HepG2 (cell line): ENCODE measurements around the gene LTB4R2. TPM values are rescaled to one million over a fixed set of nuclear protein-coding genes. Genes with fewer than 3 reads are reported as not detected.

Experiments used
- CBX1 ChIP-seq: IDR thresholded peaks from one replicate; pipeline ENCODE4 v1.6.1; 2016; ENCODE audit warnings: antibody characterized with exemption, low read depth
- FOXK2 ChIP-seq: fragments of 450-650 bp; IDR thresholded peaks from 2 replicates; pipeline ENCODE4 v1.6.1; 2016
- GRHL1 ChIP-seq: sonication (generic); formaldehyde crosslinking; conservative IDR thresholded peaks from 2 replicates; pipeline ENCODE4 v1.8.0; 2022; ENCODE audit warnings: missing genetic modification reagents
- HNF1A ChIP-seq, 2 experiments: sonication (generic) in 1 of 2; formaldehyde crosslinking in 1 of 2; IDR thresholded peaks; 2 replicates each; pipeline versions ENCODE4 v1.4.0 to v1.6.1; 2016 to 2020; ENCODE audit warnings: borderline replicate concordance in 1 of 2, low read depth in 1 of 2, mild to moderate bottlenecking in 1 of 2, missing genetic modification reagents in 1 of 2
- HOXA3 ChIP-seq: sonication (generic); formaldehyde crosslinking; IDR thresholded peaks from 2 replicates; pipeline ENCODE4 v1.5.0; 2020; ENCODE audit warnings: missing genetic modification reagents
- HOXD1 ChIP-seq: sonication (generic); formaldehyde crosslinking; IDR thresholded peaks from 2 replicates; pipeline ENCODE4 v1.5.0; 2020; ENCODE audit warnings: missing genetic modification reagents
- KLF6 ChIP-seq: IDR thresholded peaks from 2 replicates; pipeline ENCODE4 v1.8.0; 2016; ENCODE audit warnings: missing biosample characterization, missing genetic modification reagents
- MYC ChIP-seq: sonication (generic); formaldehyde crosslinking; IDR thresholded peaks from 2 replicates; pipeline ENCODE4 v1.9.0; 2021; ENCODE audit warnings: missing genetic modification reagents, borderline replicate concordance
- NCOA5 ChIP-seq: sonication (generic); formaldehyde crosslinking; IDR thresholded peaks from 2 replicates; pipeline ENCODE4 v1.4.0; 2020; ENCODE audit warnings: missing genetic modification reagents
- NONO ChIP-seq, 2 experiments: fragments of 450-650 bp in 1 of 2; sonication (generic) in 1 of 2; formaldehyde crosslinking in 1 of 2; IDR thresholded peaks in 1 of 2; conservative IDR thresholded peaks in 1 of 2; 2 replicates each; pipeline versions ENCODE4 v1.6.1 to v1.8.0; 2017 to 2022; ENCODE audit warnings: mild to moderate bottlenecking in 1 of 2, missing genetic modification reagents in 1 of 2, moderate library complexity in 1 of 2
- RELA ChIP-seq: sonication (generic); formaldehyde crosslinking; IDR thresholded peaks from 2 replicates; pipeline ENCODE4 v1.4.0; 2020; ENCODE audit warnings: missing genetic modification reagents
- SNAPC2 ChIP-seq: sonication (generic); formaldehyde crosslinking; IDR thresholded peaks from 2 replicates; pipeline ENCODE4 v1.8.1; 2022; ENCODE audit warnings: mild to moderate bottlenecking, missing genetic modification reagents
- SOX5 ChIP-seq: IDR thresholded peaks from 2 replicates; pipeline ENCODE4 v1.6.1; 2016; ENCODE audit warnings: borderline replicate concordance
- ZC3H13 ChIP-seq: sonication (generic); formaldehyde crosslinking; IDR thresholded peaks from 2 replicates; pipeline ENCODE4 v1.8.1; 2023; ENCODE audit warnings: mild to moderate bottlenecking, missing genetic modification reagents, moderate library complexity
- ZEB1 ChIP-seq: IDR thresholded peaks from 2 replicates; pipeline ENCODE4 v1.6.1; 2012; ENCODE audit warnings: mild to moderate bottlenecking, low read depth, inconsistent platforms; ENCODE audit not compliant: insufficient replicate concordance
- ZNF354B ChIP-seq: sonication (generic); formaldehyde crosslinking; IDR thresholded peaks from 2 replicates; pipeline ENCODE4 v1.8.0; 2022; ENCODE audit warnings: mild to moderate bottlenecking, missing genetic modification reagents
- ZNF382 ChIP-seq: sonication (generic); formaldehyde crosslinking; IDR thresholded peaks from 2 replicates; pipeline ENCODE4 v1.5.0; 2020; ENCODE audit warnings: missing genetic modification reagents, mild to moderate bottlenecking, borderline replicate concordance
- ZNF441 ChIP-seq: sonication (generic); formaldehyde crosslinking; IDR thresholded peaks from 2 replicates; pipeline ENCODE4 v1.7.0; 2021; ENCODE audit warnings: missing genetic modification reagents, borderline replicate concordance
- ZNF546 ChIP-seq: sonication (generic); formaldehyde crosslinking; conservative IDR thresholded peaks from 2 replicates; pipeline ENCODE4 v1.8.1; 2023; ENCODE audit warnings: mild to moderate bottlenecking, missing genetic modification reagents
- ZNF607 ChIP-seq: sonication (generic); formaldehyde crosslinking; IDR thresholded peaks from 2 replicates; pipeline ENCODE4 v1.5.1; 2020; ENCODE audit warnings: missing genetic modification reagents, mild to moderate bottlenecking, borderline replicate concordance
- ZNF713 ChIP-seq: sonication (generic); formaldehyde crosslinking; IDR thresholded peaks from 2 replicates; pipeline ENCODE4 v1.4.0; 2020; ENCODE audit warnings: mild to moderate bottlenecking, missing genetic modification reagents
- ZNF792 ChIP-seq: IDR thresholded peaks from 2 replicates; pipeline ENCODE4 v1.6.1; 2016
- ZNF839 ChIP-seq: sonication (generic); formaldehyde crosslinking; IDR thresholded peaks from 2 replicates; pipeline ENCODE4 v1.4.0; 2020; ENCODE audit warnings: missing genetic modification reagents, mild to moderate bottlenecking, borderline replicate concordance
- ZNF850 ChIP-seq: sonication (generic); formaldehyde crosslinking; conservative IDR thresholded peaks from 2 replicates; pipeline ENCODE4 v1.9.0; 2021; ENCODE audit warnings: mild to moderate bottlenecking, missing genetic modification reagents
- polyA plus RNA-seq, 8 experiments: library from polyadenylated mRNA; depleted of rRNA in 3 of 8; stranded (reverse) in 7 of 8; unstranded in 1 of 8; fragments of >200 nt; fragmentation: Illumina TruSeq in 4 of 8; extraction: Trizol in 4 of 8; gene quantifications; 2 replicates each; pipeline versions ENCODE4 v1.2.1 to v1.2.3, GENCODE V29; 2011 to 2016; ENCODE audit warnings: low read depth in 4 of 8, missing spikeins in 1 of 8, mixed read lengths in 1 of 8; ENCODE audit not compliant: insufficient read depth in 1 of 8
- total RNA-seq, 5 experiments: library from RNA; depleted of rRNA; stranded (reverse); fragments of >200 nt; fragmentation: Illumina TruSeq; extraction: Trizol; gene quantifications; 2 replicates each; pipeline ENCODE4 v1.2.3, GENCODE V29; 2016; ENCODE audit warnings: low read depth in 1 of 5

Gene LTB4R2
- total and polyA plus RNA-seq, 2 of the 13 experiments (the other 11 are each of a cell fraction or from before 2014, with no cell fraction given): 3.9 to 6.9 TPM

- TF ChIP-seq ZNF713 (CRISPR knock-in tag) (no peak), CBX1 (no peak), SNAPC2 (no peak), ZEB1 (no peak), ZNF792 (no peak), FOXK2 (no peak), ZNF354B (no peak), ZC3H13 (no peak), MYC (CRISPR knock-in tag) (no peak), ZNF607 (no peak), HOXA3 (CRISPR knock-in tag) (no peak; the same call in 1 of the 2 replicates), KLF6 (CRISPR knock-in tag) (no peak), SOX5 (CRISPR knock-in tag) (peak; percentile 58), ZNF382 (CRISPR knock-in tag) (no peak), HNF1A (IDR thresholded peaks at IDR 0.05; ENCODE audit: low read depth) (peak; percentile 4; the same call in 1 of the 2 replicates), HNF1A (CRISPR knock-in tag; IDR thresholded peaks at IDR 0.05; ENCODE audit: borderline replicate concordance) (no peak), GRHL1 (no peak), ZNF850 (no peak), NCOA5 (CRISPR knock-in tag) (no peak), ZNF839 (CRISPR knock-in tag) (no peak), HOXD1 (no peak), ZNF546 (no peak), RELA (CRISPR knock-in tag) (no peak), NONO (IDR thresholded peaks at IDR 0.05) (no peak), NONO (CRISPR knock-in tag; conservative IDR thresholded peaks at IDR 0.05) (no peak), ZNF441 (0 out of 2 replicates have a peak, but pooled peaks have one; percentile 56)
Observed at GRCh38 chr14:24343795-24344660, 34.1 kb downstream of the LTB4R2 start (continued).
